GM21390 (cell line): ENCODE measurements around the gene CPN2.

Experiments used
- ATAC-seq: cut with Tn5 transposase; IDR thresholded peaks from one replicate; pipeline ENCODE4 v1.9.1; 2021; ENCODE audit not compliant: unreplicated experiment

The CPN2 gene

GRCh38 chr3:194330579-194330978 lies 20.5 kb downstream of the CPN2 start:
- ATAC-seq: no peak

- ATAC-seq: no peak
These were observed 21.0 kb downstream of the CPN2 start for GRCh38 chr3:194330160-194330559.

- ATAC-seq: no peak
These were observed 21.6 kb downstream of the CPN2 start for GRCh38 chr3:194329583-194329965.

- ATAC-seq: no peak
These were observed 22.1 kb downstream of the CPN2 start for GRCh38 chr3:194328942-194329582.

- ATAC-seq: no peak
These were observed 23.0 kb downstream of the CPN2 start for GRCh38 chr3:194328053-194328657.

- ATAC-seq: no peak
These were observed 23.7 kb downstream of the CPN2 start for GRCh38 chr3:194327218-194328052.

- no peak for ATAC-seq
These were observed 24.2 kb downstream of the CPN2 start for GRCh38 chr3:194326968-194327217.

- no peak for ATAC-seq
These were observed 24.7 kb downstream of the CPN2 start for GRCh38 chr3:194326192-194326967.

GRCh38 chr3:194325424-194326153 lies 25.5 kb downstream of the CPN2 start:
- no peak for ATAC-seq

GRCh38 chr3:194324823-194325327 lies 26.3 kb downstream of the CPN2 start:
- no peak for ATAC-seq

- ATAC-seq: peak; percentile 63
These were observed 27.1 kb downstream of the CPN2 start for GRCh38 chr3:194323785-194324735.

GRCh38 chr3:194322678-194323211 lies 28.4 kb downstream of the CPN2 start:
- no peak for ATAC-seq

- ATAC-seq: no peak
These were observed 29.2 kb downstream of the CPN2 start for GRCh38 chr3:194321693-194322640.

- ATAC-seq: no peak
These were observed 30.3 kb downstream of the CPN2 start for GRCh38 chr3:194320744-194321243.

- no peak for ATAC-seq
These were observed 31.0 kb downstream of the CPN2 start for GRCh38 chr3:194320100-194320499.

GRCh38 chr3:194318511-194319161 lies 32.5 kb downstream of the CPN2 start:
- ATAC-seq: no peak

GRCh38 chr3:194316918-194317317 lies 34.2 kb downstream of the CPN2 start:
- ATAC-seq: no peak

GRCh38 chr3:194315965-194316361 lies 35.2 kb downstream of the CPN2 start:
- ATAC-seq: peak; percentile 25
